Inferior parietal cortex (tissue), 1 donor: ENCODE results near the gene SOX3.

ENCODE experiments used
- DNase-seq: peaks from one replicate; pipeline ENCODE4 v3.0.0-alpha.2; 2016; ENCODE audit errors: extremely low spot score

SOX3 gene

DNA sequence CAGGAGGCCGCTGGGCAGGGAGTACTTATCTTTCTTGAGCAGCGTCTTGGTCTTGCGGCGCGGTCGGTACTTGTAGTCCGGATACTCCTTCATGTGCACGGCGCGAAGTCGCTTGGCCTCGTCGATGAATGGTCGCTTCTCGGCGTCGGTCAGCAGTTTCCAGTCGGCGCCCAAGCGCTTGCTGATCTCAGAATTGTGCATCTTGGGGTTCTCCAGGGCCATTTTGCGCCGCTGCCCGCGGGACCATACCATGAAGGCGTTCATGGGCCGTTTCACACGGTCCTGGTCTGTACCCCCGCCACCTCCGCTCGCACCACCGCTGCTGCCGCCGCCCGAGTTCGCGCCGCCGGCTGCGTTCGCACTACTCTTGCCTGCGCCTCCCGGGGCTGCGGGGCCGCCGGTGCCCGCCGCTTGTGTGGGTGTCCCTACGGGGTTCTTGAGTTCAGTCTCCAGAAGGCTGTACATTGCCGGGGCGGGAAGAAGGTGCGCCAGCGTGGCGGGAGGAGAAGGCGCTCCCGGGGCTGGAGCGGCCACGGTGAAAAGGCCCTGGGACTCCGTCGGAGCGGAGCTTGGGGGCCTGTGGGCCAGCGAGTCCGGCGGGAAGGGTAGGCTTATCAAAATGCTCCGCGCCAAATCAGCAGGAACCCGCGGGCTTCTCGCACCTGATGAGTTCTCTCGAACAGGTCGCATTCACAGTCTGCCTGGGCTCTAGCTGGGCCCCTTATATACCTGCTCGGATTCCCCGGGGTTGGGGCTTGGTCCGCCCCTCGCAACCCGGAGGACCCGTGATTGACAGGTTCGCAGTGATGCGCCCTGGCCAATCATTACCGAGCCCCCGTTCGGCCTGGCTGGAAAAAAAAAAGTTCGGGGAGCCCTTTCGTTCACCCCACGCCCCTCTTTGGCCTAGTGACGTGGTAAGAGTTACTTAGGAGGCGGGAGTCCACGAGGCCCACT lies at the start of gene SOX3:
Gene SOX3 (minus strand): TSS at position 699 of the 954 bp plus-strand sequence. CDS start 9 bp downstream, at position 690.
- no peak for DNase-seq

- DNase-seq, result no peak
Observed at GRCh38 chrX:140548985-140549384, 44.1 kb upstream of the SOX3 start.

- no peak for DNase-seq
Observed at GRCh38 chrX:140526171-140526570, 21.3 kb upstream of the SOX3 start.

DNA sequence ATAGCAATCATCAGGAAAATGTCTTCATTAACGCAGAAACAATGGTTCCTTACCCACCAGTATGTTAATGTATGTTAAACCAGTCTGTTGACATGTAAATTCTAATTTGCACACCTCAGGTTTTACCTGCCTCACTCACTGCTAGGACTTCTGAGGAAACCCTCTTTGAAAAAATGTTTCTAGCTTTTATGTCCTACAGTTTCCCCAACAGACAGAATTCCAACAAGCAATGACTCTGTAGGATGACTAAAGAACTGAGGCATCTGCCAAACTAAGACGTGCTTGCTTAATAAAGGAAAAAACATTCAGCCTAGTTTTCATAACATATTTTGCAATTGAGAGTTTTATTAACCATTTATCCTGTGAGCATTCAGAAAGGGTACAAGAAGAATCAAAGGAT lies 20.6 kb upstream of the SOX3 start:
- DNase-seq, result no peak

DNA sequence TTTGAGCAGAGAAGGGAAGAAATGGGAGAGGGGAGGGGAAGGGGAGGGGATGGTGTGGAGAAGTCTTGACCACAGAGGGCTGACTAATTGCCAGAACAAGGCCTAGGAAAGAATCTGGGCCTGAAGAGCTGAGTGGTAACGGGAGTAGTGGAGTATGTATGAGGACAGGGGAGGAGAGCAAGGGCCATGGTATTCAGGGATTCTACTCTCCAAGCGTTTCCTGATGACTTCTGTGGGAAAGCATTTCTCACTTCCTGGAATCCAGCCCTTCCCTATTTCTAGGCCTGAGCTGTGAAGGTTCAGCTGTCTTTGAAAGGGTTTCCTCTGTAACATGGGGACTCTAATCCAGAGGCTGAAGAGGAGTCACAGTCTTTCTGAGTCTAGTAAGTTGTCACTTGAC lies 19.7 kb upstream of the SOX3 start:
- no peak for DNase-seq

GRCh38 chrX:140521393-140521792 lies 16.5 kb upstream of the SOX3 start:
- no peak for DNase-seq

DNA sequence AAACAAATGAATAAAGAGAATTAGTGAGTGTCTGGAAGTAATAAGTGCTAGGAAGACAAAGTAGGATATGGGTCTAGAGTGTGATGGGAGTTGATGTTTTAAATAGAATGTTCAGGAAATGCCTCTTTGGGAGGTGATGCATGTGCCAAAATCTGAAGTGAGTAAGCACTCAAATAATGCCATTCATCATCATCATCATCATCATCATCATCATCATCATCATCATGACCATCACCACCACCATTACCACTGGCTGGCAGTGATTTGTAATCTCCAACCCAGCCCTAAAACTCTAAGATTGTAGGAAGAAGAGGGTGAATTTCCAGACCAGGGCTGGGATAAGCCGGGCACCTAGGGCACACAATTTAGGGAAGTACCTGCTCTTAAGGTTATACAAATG lies 9.7 kb upstream of the SOX3 start:
- no peak for DNase-seq

DNA sequence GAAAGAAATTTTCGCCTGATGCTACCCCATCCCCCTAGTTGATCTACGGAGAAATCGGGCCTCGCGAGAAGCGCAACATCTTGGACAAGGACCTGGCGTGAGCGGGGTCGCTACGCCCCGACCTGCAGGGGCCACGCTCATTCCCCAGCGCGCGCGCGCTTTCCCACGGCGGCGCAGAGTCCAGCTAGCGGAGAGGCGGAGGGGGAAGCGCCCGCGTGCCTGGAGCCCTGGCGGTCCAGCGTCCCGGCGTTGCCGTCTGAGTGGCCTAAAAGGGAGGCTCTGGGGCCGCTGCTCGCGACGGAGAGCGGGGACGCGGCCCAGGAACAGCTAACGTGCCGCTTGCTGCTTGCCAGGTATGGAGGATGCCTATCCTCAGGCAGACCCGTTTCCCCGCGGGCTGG lies 6.0 kb upstream of the SOX3 start:
- no peak for DNase-seq

DNA sequence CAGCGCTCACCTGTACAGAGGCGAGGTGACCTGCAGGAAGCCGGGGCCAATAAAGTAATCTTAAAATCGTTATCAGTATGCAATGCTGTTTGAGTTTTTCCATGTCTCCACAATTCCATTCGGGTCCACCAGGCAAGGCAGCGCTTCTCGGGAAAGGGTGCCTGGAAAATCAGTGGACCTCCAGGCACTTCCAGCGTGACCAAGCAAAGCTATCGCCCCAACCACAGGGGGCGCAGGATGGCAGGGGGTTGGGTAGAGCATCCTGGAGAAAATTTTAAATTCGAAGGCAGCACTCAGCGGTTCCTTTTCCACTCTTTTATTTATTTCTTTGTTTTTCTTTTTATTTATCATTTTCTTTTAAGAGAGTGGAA lies 5.4 kb upstream of the SOX3 start:
- no peak for DNase-seq

DNA sequence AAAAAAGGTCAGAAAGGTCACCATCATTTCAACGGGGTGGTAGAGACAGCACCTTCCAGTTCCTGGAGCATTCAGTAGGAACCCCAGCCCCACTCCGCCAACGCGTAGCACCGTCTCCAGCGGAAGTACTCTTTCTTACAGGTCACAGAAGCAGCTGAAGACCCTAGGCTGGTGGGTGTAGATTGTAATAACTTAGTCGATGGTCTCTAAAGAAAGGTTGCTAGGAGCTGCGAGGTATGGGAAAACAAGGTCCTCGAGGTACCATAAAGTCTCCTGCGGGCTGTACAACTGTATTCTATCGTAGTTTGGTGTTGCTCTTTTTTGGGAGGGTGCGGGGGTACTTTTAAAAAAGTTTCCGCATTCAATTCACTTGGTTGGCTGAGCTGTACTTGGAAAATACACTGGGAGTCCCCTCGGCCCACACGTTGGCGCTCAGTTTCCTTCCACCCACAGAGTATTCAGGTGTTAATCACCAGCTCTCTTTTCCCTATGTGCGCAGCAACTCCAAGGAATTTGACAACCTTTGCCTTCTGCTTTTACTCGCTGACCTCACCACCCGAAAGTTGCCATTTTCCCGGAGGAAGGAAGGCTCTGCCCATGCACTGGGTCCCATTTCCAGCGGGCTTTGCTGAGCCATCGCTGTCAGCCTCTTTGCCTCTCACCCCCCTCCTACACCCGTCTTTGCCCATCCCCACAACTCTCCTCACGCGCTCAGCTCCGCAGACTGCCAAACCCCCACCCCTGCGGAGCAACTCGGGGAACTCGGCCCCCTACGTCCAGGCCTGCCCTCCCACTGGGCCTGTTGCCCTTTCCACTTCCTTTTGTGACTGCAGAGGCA lies 4.8 kb upstream of the SOX3 start:
- no peak for DNase-seq

DNA sequence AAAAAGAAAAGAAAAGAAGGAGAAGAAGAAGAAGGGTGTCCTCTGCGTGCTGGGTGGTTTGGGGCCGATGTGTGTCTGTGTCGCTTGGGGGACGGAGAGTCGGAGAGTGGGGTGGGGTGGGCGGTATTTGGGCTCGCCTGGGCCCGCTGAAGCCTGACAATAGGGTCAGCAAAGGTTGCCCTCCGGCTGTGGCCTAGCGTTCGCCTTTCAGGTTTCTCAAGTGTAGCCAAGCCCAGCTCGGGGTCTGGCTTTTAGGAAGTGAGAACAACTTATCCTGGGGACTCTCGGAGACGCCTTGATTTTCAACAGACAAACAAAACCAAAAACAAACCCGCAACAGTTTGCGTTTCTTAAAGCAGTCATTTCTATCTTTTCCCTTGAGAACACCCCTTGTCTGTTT lies 4.1 kb upstream of the SOX3 start:
- no peak for DNase-seq

- DNase-seq, result no peak
Observed at GRCh38 chrX:140507982-140508305, 3.1 kb upstream of the SOX3 start.

DNA sequence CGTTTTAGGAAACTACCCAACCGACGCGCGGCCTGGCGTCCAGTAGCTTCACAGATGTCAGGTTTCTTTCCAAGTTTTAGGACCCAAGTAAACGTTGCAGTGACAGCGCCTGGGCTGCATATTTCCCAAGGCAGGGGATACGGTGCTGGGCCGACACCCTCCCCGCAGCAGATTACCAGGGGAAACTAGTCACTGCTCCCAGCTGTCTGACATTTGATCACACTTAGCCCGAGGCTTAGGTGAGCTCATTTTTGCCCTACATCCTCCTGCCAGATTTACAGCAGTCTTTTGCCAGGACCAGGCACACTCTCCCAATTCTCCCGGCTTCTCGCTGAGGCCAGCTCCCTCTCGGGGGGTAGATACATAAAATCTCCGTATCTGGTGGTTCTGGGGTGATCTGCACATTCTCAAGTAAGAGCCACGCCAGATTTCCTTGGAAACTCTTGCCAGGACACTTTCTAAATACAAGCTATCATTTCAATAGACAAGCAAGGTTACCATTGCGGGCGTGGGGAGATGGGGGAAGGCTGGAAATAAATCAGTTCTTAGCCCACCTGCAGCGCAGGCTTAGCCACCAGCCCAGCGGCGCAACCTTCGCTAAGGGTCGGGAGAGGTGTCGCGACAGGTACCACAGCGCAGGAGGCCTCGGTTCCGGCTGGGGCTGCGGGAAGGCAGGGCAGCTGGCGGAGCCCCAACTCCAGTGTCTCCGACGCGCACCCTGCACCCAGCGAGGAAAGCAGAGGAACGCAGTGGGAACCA lies 2.5 kb upstream of the SOX3 start:
- no peak for DNase-seq

GRCh38 chrX:140505421-140506337 lies 810 bp upstream of the SOX3 start:
- DNase-seq, result no peak

- no peak for DNase-seq
Observed at GRCh38 chrX:140503714-140504351, 1.0 kb downstream of the SOX3 start.

DNA sequence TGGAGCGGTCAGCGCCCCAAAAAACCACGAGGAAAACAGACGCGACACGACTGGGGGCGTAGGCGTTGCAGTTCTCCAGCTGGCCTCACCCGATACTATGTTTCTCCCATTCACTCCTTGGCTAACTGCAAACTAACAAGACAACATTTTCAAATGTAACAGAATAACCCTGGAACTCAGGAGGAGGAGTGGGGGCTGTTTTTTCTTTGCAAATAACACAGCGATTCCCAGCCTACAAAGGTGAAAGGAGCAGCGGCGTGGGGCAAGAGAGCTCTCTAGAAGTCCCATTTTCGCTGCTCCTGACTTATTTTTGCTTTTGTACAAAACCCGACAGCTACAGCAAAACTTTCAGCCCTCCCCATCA lies 1.6 kb downstream of the SOX3 start:
- no peak for DNase-seq

GRCh38 chrX:140502491-140503237 lies 2.2 kb downstream of the SOX3 start:
- DNase-seq, result no peak

GRCh38 chrX:140501940-140502468 lies 2.9 kb downstream of the SOX3 start:
- no peak for DNase-seq

DNA sequence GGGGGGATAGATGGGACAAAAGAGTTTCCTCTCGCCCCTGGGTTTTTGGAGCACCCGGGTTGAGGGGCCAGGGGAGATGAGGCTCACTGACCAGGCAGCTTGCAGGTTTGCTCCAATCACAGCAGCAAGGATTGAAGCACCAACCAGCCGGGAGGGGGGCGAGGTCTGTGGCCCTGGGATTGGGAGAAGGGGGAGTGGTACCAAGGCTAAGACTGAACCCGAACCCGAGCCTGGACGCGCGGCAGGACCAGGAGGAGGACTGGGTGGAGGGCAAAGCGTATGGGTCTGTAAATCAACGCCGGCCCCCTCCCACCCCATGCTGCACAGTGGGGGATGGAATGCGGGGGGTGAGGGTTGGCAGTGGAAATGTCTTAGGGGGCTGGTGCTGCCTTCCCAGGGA lies 3.5 kb downstream of the SOX3 start:
- DNase-seq, result no peak

GRCh38 chrX:140500441-140500840 lies 4.4 kb downstream of the SOX3 start:
- no peak for DNase-seq
